Measurements from ENCODE around the gene SERPINA3. TPM values are rescaled to one million over a fixed set of nuclear protein-coding genes. Genes with fewer than 3 reads are reported as not detected.

SERPINA3 gene
- total and polyA plus RNA-seq, 2 experiments from 2014 or later, result 0.75 to 1.1 TPM

- Histone ChIP-seq H3K36me3 (ENCODE audit: low read depth) (no peaks in the 10 kb centered on the region), H3K4me3 (no peak overlapping the region), H4K20me1 (ENCODE audit: insufficient read depth) (no peaks in the 10 kb centered on the region), H3K79me2 (ENCODE audit: insufficient read depth) (no peaks in the 10 kb centered on the region), H3K27me3 (replicated peaks; ENCODE audit: insufficient read depth) (no peaks in the 10 kb centered on the region), H3K9me3 (ENCODE audit: low read depth) (no peaks in the 10 kb centered on the region), H3K4me2 (ENCODE audit: unreplicated experiment) (no peak overlapping the region), H3K4me1 (ENCODE audit: insufficient read depth) (peaks cover 11% of the 10 kb centered on the region; the same call in 1 of the 2 replicates), H3F3A (ENCODE audit: insufficient read depth) (no peaks in the 10 kb centered on the region), H3K9ac (no peak overlapping the region), H2AFZ (no peak overlapping the region), H3K27ac (no peak overlapping the region), H3K9me2 (ENCODE audit: insufficient read depth) (no peaks in the 10 kb centered on the region)
- in situ Hi-C loops (cut with MboI), result no loop called here
- TF ChIP-seq EZH2phosphoT487 (IDR thresholded peaks at IDR 0.05; ENCODE audit: insufficient read depth, low read depth) (no peak), EZH2 (IDR thresholded peaks at IDR 0.05; ENCODE audit: insufficient read depth, poor library complexity, severe bottlenecking) (no peak)
- 75 to 80% methylated on average over 4 of the region's 4 CpGs for WGBS, 2 experiments (ENCODE audit: low coverage in 1 of 2, low lambda C conversion rate in 2 of 2, missing lambda C conversion rate in 2 of 2)
- no peak for DNase-seq
Observed at GRCh38 chr14:94644102-94644535, 31.9 kb downstream of the SERPINA3 start.

- 80 to 86% methylated on average over 2 of the region's 2 CpGs for WGBS, 2 experiments (ENCODE audit: low coverage in 1 of 2, low lambda C conversion rate in 2 of 2, missing lambda C conversion rate in 2 of 2)
- Histone ChIP-seq H3K27ac (no peak overlapping the region), H2AFZ (no peak overlapping the region), H3K27me3 (replicated peaks; ENCODE audit: insufficient read depth) (no peaks in the 10 kb centered on the region), H3K4me1 (ENCODE audit: insufficient read depth) (peaks cover 11% of the 10 kb centered on the region; the same call in 1 of the 2 replicates), H3K4me2 (ENCODE audit: unreplicated experiment) (no peak overlapping the region), H3K79me2 (ENCODE audit: insufficient read depth) (no peaks in the 10 kb centered on the region), H3K9ac (no peak overlapping the region), H3K9me2 (ENCODE audit: insufficient read depth) (no peaks in the 10 kb centered on the region), H4K20me1 (ENCODE audit: insufficient read depth) (no peaks in the 10 kb centered on the region), H3K9me3 (ENCODE audit: low read depth) (no peaks in the 10 kb centered on the region), H3F3A (ENCODE audit: insufficient read depth) (no peaks in the 10 kb centered on the region), H3K36me3 (ENCODE audit: low read depth) (no peaks in the 10 kb centered on the region), H3K4me3 (no peak overlapping the region)
- no peak for DNase-seq
- in situ Hi-C loops (cut with MboI), result no loop called here
- TF ChIP-seq EZH2phosphoT487 (IDR thresholded peaks at IDR 0.05; ENCODE audit: insufficient read depth, low read depth) (no peak), EZH2 (IDR thresholded peaks at IDR 0.05; ENCODE audit: insufficient read depth, poor library complexity, severe bottlenecking) (no peak)
Observed at GRCh38 chr14:94646066-94646465, 33.9 kb downstream of the SERPINA3 start.

DNA sequence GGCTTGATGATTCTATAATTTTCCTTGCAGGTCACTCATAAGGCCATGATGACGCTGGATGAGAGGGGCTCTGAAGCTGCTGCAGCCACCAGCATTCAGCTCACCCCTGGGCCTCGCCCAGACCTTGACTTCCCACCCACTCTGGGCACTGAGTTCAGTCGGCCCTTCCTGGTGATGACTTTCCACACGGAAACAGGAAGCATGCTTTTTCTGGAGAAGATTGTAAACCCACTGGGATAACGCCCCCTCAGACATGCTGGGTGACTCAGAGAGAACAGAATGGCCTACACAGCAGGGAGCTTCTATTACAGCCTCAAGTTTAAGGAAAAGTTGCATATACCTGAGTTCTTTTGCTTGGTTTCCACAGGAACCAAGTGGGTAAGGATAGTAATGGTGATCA lies 34.3 kb downstream of the SERPINA3 start:
- H3K4me1 ChIP-seq (ENCODE audit: insufficient read depth), result peaks cover 11% of the 10 kb centered on the region; the same call in 1 of the 2 replicates
- H3F3A ChIP-seq (ENCODE audit: insufficient read depth), result no peaks in the 10 kb centered on the region
- H3K27me3 ChIP-seq (replicated peaks; ENCODE audit: insufficient read depth), result no peaks in the 10 kb centered on the region
- H3K4me3 ChIP-seq, result no peak overlapping the region
- no peaks in the 10 kb centered on the region for H3K79me2 ChIP-seq (ENCODE audit: insufficient read depth)
- 0 out of 2 replicates have a peak overlapping the region, but pooled peaks have one; percentile 50 for H2AFZ ChIP-seq
- 0 out of 2 replicates have a peak overlapping the region, but pooled peaks have one; percentile 17 for H3K27ac ChIP-seq
- 29 to 36% methylated on average over 5 of the region's 5 CpGs for WGBS, 2 experiments (ENCODE audit: low coverage in 1 of 2, low lambda C conversion rate in 2 of 2, missing lambda C conversion rate in 2 of 2)
- in situ Hi-C loops (cut with MboI), result no loop called here
- no peaks in the 10 kb centered on the region for H3K9me3 ChIP-seq (ENCODE audit: low read depth)
- peak; percentile 81 for DNase-seq
- no peak overlapping the region for H3K9ac ChIP-seq
- TF ChIP-seq EZH2phosphoT487 (IDR thresholded peaks at IDR 0.05; ENCODE audit: insufficient read depth, low read depth) (no peak), EZH2 (IDR thresholded peaks at IDR 0.05; ENCODE audit: insufficient read depth, poor library complexity, severe bottlenecking) (no peak)
- no peaks in the 10 kb centered on the region for H3K36me3 ChIP-seq (ENCODE audit: low read depth)
- peak overlapping the region; percentile 10 for H3K4me2 ChIP-seq (ENCODE audit: unreplicated experiment)
- H4K20me1 ChIP-seq (ENCODE audit: insufficient read depth), result no peaks in the 10 kb centered on the region
- no peaks in the 10 kb centered on the region for H3K9me2 ChIP-seq (ENCODE audit: insufficient read depth)

GRCh38 chr14:94648801-94649200 lies 36.6 kb downstream of the SERPINA3 start:
- H3K9me3 ChIP-seq (ENCODE audit: low read depth), result no peaks in the 10 kb centered on the region
- no peak overlapping the region for H2AFZ ChIP-seq
- no peak for DNase-seq
- no peak overlapping the region for H3K27ac ChIP-seq
- H3F3A ChIP-seq (ENCODE audit: insufficient read depth), result no peaks in the 10 kb centered on the region
- 36 to 37% methylated on average over 4 of the region's 4 CpGs for WGBS, 2 experiments (ENCODE audit: low coverage in 1 of 2, low lambda C conversion rate in 2 of 2, missing lambda C conversion rate in 2 of 2)
- H3K4me2 ChIP-seq (ENCODE audit: unreplicated experiment), result no peak overlapping the region
- no peaks in the 10 kb centered on the region for H4K20me1 ChIP-seq (ENCODE audit: insufficient read depth)
- peaks cover 11% of the 10 kb centered on the region; the same call in 1 of the 2 replicates for H3K4me1 ChIP-seq (ENCODE audit: insufficient read depth)
- H3K4me3 ChIP-seq, result no peak overlapping the region
- H3K36me3 ChIP-seq (ENCODE audit: low read depth), result no peaks in the 10 kb centered on the region
- H3K9ac ChIP-seq, result no peak overlapping the region
- in situ Hi-C loops (cut with MboI), result no loop called here
- H3K79me2 ChIP-seq (ENCODE audit: insufficient read depth), result no peaks in the 10 kb centered on the region
- TF ChIP-seq EZH2 (IDR thresholded peaks at IDR 0.05; ENCODE audit: insufficient read depth, poor library complexity, severe bottlenecking) (no peak), EZH2phosphoT487 (IDR thresholded peaks at IDR 0.05; ENCODE audit: insufficient read depth, low read depth) (no peak)
- H3K27me3 ChIP-seq (replicated peaks; ENCODE audit: insufficient read depth), result no peaks in the 10 kb centered on the region
- H3K9me2 ChIP-seq (ENCODE audit: insufficient read depth), result no peaks in the 10 kb centered on the region
